Neural cell (in vitro differentiated cells): Measurements from ENCODE around the gene IP6K2. TPM values are rescaled to one million over a fixed set of nuclear protein-coding genes. Genes with fewer than 3 reads are reported as not detected.

Experiments
- H2AFZ ChIP-seq: fragments of 200-600, 300-800 bp; sonication (generic), shearing (Covaris generic); 2 replicates; pipeline ENCODE4 v1.6.0; 2014; ENCODE audit warnings: low read depth, mild to moderate bottlenecking, antibody characterized with exemption, low read length, moderate library complexity
- H3F3A ChIP-seq: fragments of 200-600 bp; shearing (Covaris generic); 2 replicates; pipeline ENCODE4 v1.6.1; 2016; ENCODE audit warnings: mild to moderate bottlenecking, moderate library complexity, mixed read lengths, antibody characterized with exemption, low read length; ENCODE audit not compliant: insufficient read depth, poor library complexity, severe bottlenecking
- H3K27ac ChIP-seq: fragments of 200-600, 300-800 bp; sonication (generic), shearing (Covaris generic); 2 replicates; pipeline ENCODE4 v1.5.1; 2014; ENCODE audit warnings: mild to moderate bottlenecking, low read length, moderate library complexity
- H3K27me3 ChIP-seq: fragments of 300-800, 200-600 bp; sonication (generic), shearing (Covaris generic); 2 replicates; pipeline ENCODE4 v1.6.0; 2014; ENCODE audit warnings: mild to moderate bottlenecking, low read depth, low read length, moderate library complexity; ENCODE audit not compliant: insufficient read depth
- H3K36me3 ChIP-seq: fragments of 300-800, 200-600 bp; sonication (generic), shearing (Covaris generic); 2 replicates; pipeline ENCODE4 v1.5.1; 2014; ENCODE audit warnings: mild to moderate bottlenecking, antibody characterized with exemption, low read length, moderate library complexity; ENCODE audit not compliant: insufficient read depth
- H3K4me2 ChIP-seq: fragments of 300-800, 200-600 bp; sonication (generic), shearing (Covaris generic); 2 replicates; pipeline ENCODE4 v1.6.0; 2014; ENCODE audit warnings: mild to moderate bottlenecking, low read length
- H3K4me3 ChIP-seq: fragments of 300-800, 200-600 bp; sonication (generic), shearing (Covaris generic); 2 replicates; pipeline ENCODE4 v1.5.1; 2014; ENCODE audit warnings: mild to moderate bottlenecking, low read length, moderate library complexity
- H3K79me2 ChIP-seq: fragments of 200-600 bp; shearing (Covaris generic); replicated peaks from 2 replicates; pipeline ENCODE4 v1.6.0; 2014; ENCODE audit warnings: mild to moderate bottlenecking, low read length, moderate library complexity; ENCODE audit not compliant: insufficient read depth
- H3K9ac ChIP-seq: fragments of 300-800, 200-600 bp; sonication (generic), shearing (Covaris generic); 2 replicates; pipeline ENCODE4 v1.6.1; 2016; ENCODE audit warnings: mild to moderate bottlenecking, low read length, mixed read lengths
- H3K9me2 ChIP-seq: fragments of 200-600 bp; shearing (Covaris generic); 2 replicates; pipeline ENCODE4 v1.6.1; 2016; ENCODE audit warnings: mild to moderate bottlenecking, low read length, mixed read lengths; ENCODE audit not compliant: insufficient read depth
- H3K9me3 ChIP-seq: fragments of 200-600, 300-800 bp; sonication (generic), shearing (Covaris generic); 2 replicates; pipeline ENCODE4 v1.6.1; 2016; ENCODE audit warnings: mild to moderate bottlenecking, mixed run types, low read length, moderate library complexity, mixed read lengths
- H4K20me1 ChIP-seq: fragments of 200-600 bp; shearing (Covaris generic); 2 replicates; pipeline ENCODE4 v1.6.1; 2016; ENCODE audit warnings: mild to moderate bottlenecking, mixed run types; ENCODE audit not compliant: insufficient read depth
- EP300 ChIP-seq: fragments of 450-650 bp; conservative IDR thresholded peaks from 2 replicates; pipeline ENCODE4 v1.6.1; 2014; ENCODE audit warnings: antibody characterized with exemption, mild to moderate bottlenecking, moderate library complexity; ENCODE audit not compliant: poor library complexity, severe bottlenecking
- EZH2 ChIP-seq: fragments of 200-600, 300-800 bp; shearing (Covaris generic), sonication (generic); IDR thresholded peaks from 2 replicates; pipeline ENCODE4 v1.6.1; 2014; ENCODE audit warnings: antibody characterized with exemption, low read length, borderline replicate concordance, mild to moderate bottlenecking; ENCODE audit not compliant: insufficient read depth, poor library complexity, severe bottlenecking
- MXI1 ChIP-seq: fragments of 450-650 bp; conservative IDR thresholded peaks from 2 replicates; pipeline ENCODE4 v1.6.1; 2014; ENCODE audit warnings: antibody characterized with exemption, mild to moderate bottlenecking; ENCODE audit not compliant: poor library complexity, severe bottlenecking
- POLR2AphosphoS5 ChIP-seq: IDR thresholded peaks from 2 replicates; pipeline ENCODE4 v1.6.1; 2012
- RAD21 ChIP-seq: fragments of 450-650 bp; conservative IDR thresholded peaks from 2 replicates; pipeline ENCODE4 v1.6.1; 2014; ENCODE audit warnings: antibody characterized with exemption, mild to moderate bottlenecking, moderate library complexity
- SMC3 ChIP-seq: fragments of 450-650 bp; conservative IDR thresholded peaks from 2 replicates; pipeline ENCODE4 v1.6.1; 2014; ENCODE audit warnings: antibody characterized with exemption, mild to moderate bottlenecking, moderate library complexity; ENCODE audit not compliant: poor library complexity
- TAF1 ChIP-seq: IDR thresholded peaks from 2 replicates; pipeline ENCODE4 v1.6.1; 2012; ENCODE audit warnings: low read depth
- polyA plus RNA-seq: library from polyadenylated mRNA; depleted of rRNA; stranded (reverse); fragments of >200 nt; gene quantifications from 2 replicates; pipeline ENCODE4 v1.2.3, GENCODE V29; 2014
- TF ChIP-seq, protein P1 (sequence below): fragments of 450-650 bp; IDR thresholded peaks from 2 replicates; pipeline ENCODE4 v1.5.1; 2014; ENCODE audit warnings: antibody characterized with exemption, mild to moderate bottlenecking, moderate library complexity; ENCODE audit not compliant: poor library complexity, severe bottlenecking
- TF ChIP-seq, protein P2 (sequence below): IDR thresholded peaks from 2 replicates; pipeline ENCODE4 v1.6.1; 2012; ENCODE audit warnings: borderline replicate concordance

The IP6K2 gene
- polyA plus RNA-seq, 1 donor from 2014 or later, result 480 TPM

DNA sequence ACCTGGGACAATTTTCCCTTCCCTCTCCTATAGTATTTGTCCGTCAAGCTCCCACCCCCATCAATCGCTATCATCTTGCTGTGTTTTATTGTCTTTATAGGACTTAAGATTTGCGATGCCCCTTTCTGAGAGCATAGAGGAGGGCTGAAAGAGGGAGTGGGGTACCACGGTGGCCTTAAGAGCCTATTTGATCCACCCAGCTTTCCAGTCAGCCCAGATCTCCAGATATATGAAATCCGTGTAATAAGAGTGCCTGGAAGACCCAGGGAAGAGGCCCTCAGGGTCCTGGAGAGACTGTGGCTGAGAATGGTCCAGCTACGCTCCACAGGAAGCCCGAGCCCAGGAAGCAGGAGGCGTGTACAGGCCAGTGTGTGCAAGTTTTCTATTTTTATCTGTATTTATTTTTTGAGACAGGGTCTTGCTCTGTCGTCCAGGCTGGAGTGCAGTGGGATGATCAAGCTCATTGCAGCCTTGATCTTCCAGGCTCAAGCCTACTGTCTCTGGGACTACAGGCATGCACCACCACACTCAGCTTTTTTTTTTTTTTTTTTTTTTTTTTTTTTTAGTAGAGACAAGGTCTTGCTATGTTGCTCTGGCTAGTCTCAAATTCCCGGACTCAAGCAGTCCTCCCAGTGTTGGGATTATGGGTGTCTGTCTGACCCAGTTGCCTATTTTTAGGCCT is 30.3 kb downstream of the IP6K2 start:
- Histone ChIP-seq H3K27ac (peak overlapping the region; percentile 79), H3K9ac (peak overlapping the region; percentile 88), H3K27me3 (no peaks in the 10 kb centered on the region), H3K79me2 (peaks cover 11% of the 10 kb centered on the region), H3K4me3 (no peak overlapping the region), H2AFZ (no peak overlapping the region), H3F3A (no peaks in the 10 kb centered on the region), H4K20me1 (peaks cover 23% of the 10 kb centered on the region), H3K9me3 (no peaks in the 10 kb centered on the region), H3K36me3 (peaks cover 5% of the 10 kb centered on the region), H3K9me2 (no peaks in the 10 kb centered on the region), H3K4me2 (no peak overlapping the region)
- TF ChIP-seq EP300 (no peak), TAF1 (no peak), RAD21 (no peak), MXI1 (no peak), SMC3 (no peak), POLR2AphosphoS5 (no peak), EZH2 (no peak)
- TF ChIP-seq, protein P1, sequence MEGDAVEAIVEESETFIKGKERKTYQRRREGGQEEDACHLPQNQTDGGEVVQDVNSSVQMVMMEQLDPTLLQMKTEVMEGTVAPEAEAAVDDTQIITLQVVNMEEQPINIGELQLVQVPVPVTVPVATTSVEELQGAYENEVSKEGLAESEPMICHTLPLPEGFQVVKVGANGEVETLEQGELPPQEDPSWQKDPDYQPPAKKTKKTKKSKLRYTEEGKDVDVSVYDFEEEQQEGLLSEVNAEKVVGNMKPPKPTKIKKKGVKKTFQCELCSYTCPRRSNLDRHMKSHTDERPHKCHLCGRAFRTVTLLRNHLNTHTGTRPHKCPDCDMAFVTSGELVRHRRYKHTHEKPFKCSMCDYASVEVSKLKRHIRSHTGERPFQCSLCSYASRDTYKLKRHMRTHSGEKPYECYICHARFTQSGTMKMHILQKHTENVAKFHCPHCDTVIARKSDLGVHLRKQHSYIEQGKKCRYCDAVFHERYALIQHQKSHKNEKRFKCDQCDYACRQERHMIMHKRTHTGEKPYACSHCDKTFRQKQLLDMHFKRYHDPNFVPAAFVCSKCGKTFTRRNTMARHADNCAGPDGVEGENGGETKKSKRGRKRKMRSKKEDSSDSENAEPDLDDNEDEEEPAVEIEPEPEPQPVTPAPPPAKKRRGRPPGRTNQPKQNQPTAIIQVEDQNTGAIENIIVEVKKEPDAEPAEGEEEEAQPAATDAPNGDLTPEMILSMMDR, result no peak
- TF ChIP-seq, protein P2, sequence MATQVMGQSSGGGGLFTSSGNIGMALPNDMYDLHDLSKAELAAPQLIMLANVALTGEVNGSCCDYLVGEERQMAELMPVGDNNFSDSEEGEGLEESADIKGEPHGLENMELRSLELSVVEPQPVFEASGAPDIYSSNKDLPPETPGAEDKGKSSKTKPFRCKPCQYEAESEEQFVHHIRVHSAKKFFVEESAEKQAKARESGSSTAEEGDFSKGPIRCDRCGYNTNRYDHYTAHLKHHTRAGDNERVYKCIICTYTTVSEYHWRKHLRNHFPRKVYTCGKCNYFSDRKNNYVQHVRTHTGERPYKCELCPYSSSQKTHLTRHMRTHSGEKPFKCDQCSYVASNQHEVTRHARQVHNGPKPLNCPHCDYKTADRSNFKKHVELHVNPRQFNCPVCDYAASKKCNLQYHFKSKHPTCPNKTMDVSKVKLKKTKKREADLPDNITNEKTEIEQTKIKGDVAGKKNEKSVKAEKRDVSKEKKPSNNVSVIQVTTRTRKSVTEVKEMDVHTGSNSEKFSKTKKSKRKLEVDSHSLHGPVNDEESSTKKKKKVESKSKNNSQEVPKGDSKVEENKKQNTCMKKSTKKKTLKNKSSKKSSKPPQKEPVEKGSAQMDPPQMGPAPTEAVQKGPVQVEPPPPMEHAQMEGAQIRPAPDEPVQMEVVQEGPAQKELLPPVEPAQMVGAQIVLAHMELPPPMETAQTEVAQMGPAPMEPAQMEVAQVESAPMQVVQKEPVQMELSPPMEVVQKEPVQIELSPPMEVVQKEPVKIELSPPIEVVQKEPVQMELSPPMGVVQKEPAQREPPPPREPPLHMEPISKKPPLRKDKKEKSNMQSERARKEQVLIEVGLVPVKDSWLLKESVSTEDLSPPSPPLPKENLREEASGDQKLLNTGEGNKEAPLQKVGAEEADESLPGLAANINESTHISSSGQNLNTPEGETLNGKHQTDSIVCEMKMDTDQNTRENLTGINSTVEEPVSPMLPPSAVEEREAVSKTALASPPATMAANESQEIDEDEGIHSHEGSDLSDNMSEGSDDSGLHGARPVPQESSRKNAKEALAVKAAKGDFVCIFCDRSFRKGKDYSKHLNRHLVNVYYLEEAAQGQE, result no peak

DNA sequence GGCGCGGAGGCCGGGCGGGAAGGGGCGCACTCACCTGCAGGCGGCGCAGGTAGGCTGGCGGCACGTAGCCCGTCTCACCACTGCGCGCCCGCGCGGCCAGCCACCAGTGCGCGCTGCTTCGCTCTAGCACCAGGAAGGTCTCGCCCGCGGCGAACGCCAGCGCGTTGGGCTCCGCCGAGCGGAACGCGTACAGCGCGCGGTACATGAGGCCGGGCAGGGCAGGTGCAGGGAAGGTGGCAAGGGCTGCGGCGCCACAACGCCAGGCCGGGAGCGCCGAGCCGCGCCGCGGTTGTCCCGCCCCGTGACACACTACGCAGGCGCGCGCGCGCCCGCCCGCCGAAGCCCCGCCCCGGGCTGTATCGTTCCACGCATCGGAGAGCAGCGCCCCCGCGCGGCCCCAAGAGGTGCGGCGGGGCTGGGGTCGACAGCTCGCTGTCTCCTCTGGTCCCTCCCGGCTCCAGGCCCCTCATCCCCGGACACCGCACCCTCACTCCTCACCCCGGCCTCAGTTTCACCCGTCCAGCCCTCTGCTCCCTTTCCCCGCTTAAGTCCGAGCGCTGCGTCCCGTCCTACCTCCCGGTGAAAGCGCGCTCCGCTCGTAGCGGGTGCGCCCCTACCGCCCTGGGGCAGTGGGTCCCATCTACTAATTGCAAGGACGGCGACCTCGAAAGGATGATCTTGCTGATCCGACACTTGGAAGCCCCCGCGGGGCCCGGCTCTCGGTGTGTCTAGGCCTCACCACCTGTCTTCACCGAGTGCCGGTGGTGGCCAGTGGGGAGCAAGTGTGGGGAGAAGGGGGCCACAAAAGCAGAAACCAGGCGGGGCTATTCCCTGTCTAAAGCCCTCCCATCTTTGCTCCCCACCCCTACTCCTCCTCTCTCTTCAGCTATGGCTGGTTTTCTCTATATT is 31.2 kb downstream of the IP6K2 start, which contains the start of gene NCKIPSD:
TSS of gene NCKIPSD (minus strand) at position 313 of the 909 bp plus-strand sequence. CDS start at position 205, 108 bp downstream.
- peaks cover 19% of the 10 kb centered on the region for H4K20me1 ChIP-seq
- peak within 1 kb of the TSS; percentile 92 for H3K4me3 ChIP-seq
- H3K79me2 ChIP-seq, result peaks cover 11% of the 10 kb centered on the region
- H3K27ac ChIP-seq, result peak within 1 kb of the TSS; percentile 79
- H2AFZ ChIP-seq, result peak within 1 kb of the TSS; percentile 69
- H3K36me3 ChIP-seq, result peaks cover 3% of the 10 kb centered on the region
- no peaks in the 10 kb centered on the region for H3K9me3 ChIP-seq
- H3K9ac ChIP-seq, result peak within 1 kb of the TSS; percentile 88
- peak within 1 kb of the TSS; percentile 81 for H3K4me2 ChIP-seq
- H3F3A ChIP-seq, result no peaks in the 10 kb centered on the region
- H3K27me3 ChIP-seq, result no peaks in the 10 kb centered on the region
- TF ChIP-seq POLR2AphosphoS5 (peak; percentile 94), EZH2 (no peak), TAF1 (no peak), EP300 (peak; percentile 55), RAD21 (peak; percentile 71), SMC3 (peak; percentile 80), MXI1 (peak; percentile 88)
- TF ChIP-seq, protein P1, result peak; percentile 96
- TF ChIP-seq, protein P2, result peak; percentile 78
- H3K9me2 ChIP-seq, result no peaks in the 10 kb centered on the region
